K562 (cell line): Measurements from ENCODE around the gene SMG6. TPM values are rescaled to one million over a fixed set of nuclear protein-coding genes. Genes with fewer than 3 reads are reported as not detected.

Source experiments
- ASH1L ChIP-seq: fragments of 450-650 bp; IDR thresholded peaks from 2 replicates; pipeline ENCODE4 v1.6.1; 2018; ENCODE audit warnings: borderline replicate concordance, mild to moderate bottlenecking, low read depth; ENCODE audit not compliant: partially characterized antibody
- BRD4 ChIP-seq: fragments of 200-600 bp; sonication (generic); IDR thresholded peaks from 2 replicates; pipeline ENCODE4 v1.6.1; 2017; ENCODE audit warnings: inconsistent platforms
- HDAC2 ChIP-seq: fragments of 450-650 bp; IDR thresholded peaks from 2 replicates; pipeline ENCODE4 v1.6.1; 2016; ENCODE audit warnings: mild to moderate bottlenecking
- KAT8 ChIP-seq: fragments of 450-650 bp; IDR thresholded peaks from 2 replicates; pipeline ENCODE4 v1.6.1; 2016; ENCODE audit warnings: low read depth, mild to moderate bottlenecking
- PYGO2 ChIP-seq: fragments of 450-650 bp; IDR thresholded peaks from 2 replicates; pipeline ENCODE4 v1.6.1; 2016; ENCODE audit warnings: mild to moderate bottlenecking, missing genetic modification characterization, moderate library complexity, missing compliant biosample characterization
- REST ChIP-seq, 2 experiments: fragments of 450-650 bp; formaldehyde crosslinking in 1 of 2; IDR thresholded peaks; 2 replicates each; pipeline versions ENCODE4 v1.4.0 to v1.6.1; 2014 to 2020; ENCODE audit warnings: mild to moderate bottlenecking in 2 of 2, borderline replicate concordance in 1 of 2, low read depth in 1 of 2
- SAFB2 ChIP-seq: fragments of 200-400 bp; formaldehyde crosslinking; IDR thresholded peaks from 2 replicates; pipeline ENCODE4 v1.6.1; 2018; ENCODE audit warnings: borderline replicate concordance, low read length, low read depth, moderate library complexity; ENCODE audit not compliant: severe bottlenecking
- TFAP4 ChIP-seq: sonication (generic); formaldehyde crosslinking; IDR thresholded peaks from 2 replicates; pipeline ENCODE4 v1.8.0; 2022; ENCODE audit warnings: missing genetic modification reagents, mild to moderate bottlenecking, moderate library complexity, borderline replicate concordance
- TOE1 ChIP-seq, 2 experiments: fragments of 450-650 bp in 1 of 2; sonication (generic) in 1 of 2; formaldehyde crosslinking in 1 of 2; IDR thresholded peaks; 2 replicates each; pipeline versions ENCODE4 v1.7.1 to v1.8.0; 2016 to 2022; ENCODE audit warnings: borderline replicate concordance in 2 of 2, mild to moderate bottlenecking in 2 of 2, antibody characterized with exemption in 1 of 2, inconsistent platforms in 1 of 2, low read depth in 1 of 2, missing genetic modification reagents in 1 of 2, moderate library complexity in 1 of 2
- ZBTB8A ChIP-seq: fragments of 450-650 bp; IDR thresholded peaks from 2 replicates; pipeline ENCODE4 v1.6.1; 2018; ENCODE audit warnings: mild to moderate bottlenecking, moderate library complexity; ENCODE audit not compliant: partially characterized antibody
- ZNF518B ChIP-seq: fragments of 250-450 bp; sonication (Bioruptor Pico); IDR thresholded peaks from 2 replicates; pipeline ENCODE4 v1.5.0; 2021; ENCODE audit warnings: mild to moderate bottlenecking, moderate library complexity
- ZNF584 ChIP-seq: fragments of 200-800 bp; sonication (Bioruptor generic); IDR thresholded peaks from 2 replicates; pipeline ENCODE4 v1.6.1; 2016; ENCODE audit warnings: low read depth, mild to moderate bottlenecking, missing genetic modification characterization, missing compliant biosample characterization
- ZNF668 ChIP-seq: fragments of 250-450 bp; sonication (Bioruptor Pico); IDR thresholded peaks from 2 replicates; pipeline ENCODE4 v1.8.0; 2022; ENCODE audit warnings: mild to moderate bottlenecking, inconsistent platforms
- polyA plus RNA-seq, 8 experiments: library from polyadenylated mRNA; depleted of rRNA in 4 of 8; stranded (reverse) in 5 of 8; unstranded in 3 of 8; fragments of >200 nt; fragmentation: Nextera tagmentation in 2 of 8; fragmentation: Illumina TruSeq in 1 of 8; extraction: Ambion mirVana in 2 of 8; extraction: Trizol in 1 of 8; gene quantifications; 2 replicates each; pipeline versions ENCODE4 v1.2.1 to v1.2.3, GENCODE V29; 2011 to 2014; ENCODE audit warnings: inconsistent platforms in 1 of 8, missing spikeins in 1 of 8
- total RNA-seq, 7 experiments: library from RNA; depleted of rRNA in 6 of 7; stranded (reverse); fragments of >200 nt in 6 of 7; fragmentation: Illumina TruSeq in 2 of 7; extraction: Trizol in 2 of 7; gene quantifications; 2 replicates each; pipeline versions ENCODE4 v1.2.1 to v1.2.3, GENCODE V29; 2011 to 2021; ENCODE audit warnings: low replicate concordance in 1 of 7

The SMG6 gene
- total and polyA plus RNA-seq, 9 of the 15 experiments (the other 6 are each of a cell fraction or from before 2014, with no cell fraction given) = 0.44 to 13.9 (median 6.0) TPM

- TF ChIP-seq TOE1 (IDR thresholded peaks at IDR 0.05; ENCODE audit: borderline replicate concordance) = peak; percentile 89
- TF ChIP-seq TOE1 (CRISPR knock-in tag; IDR thresholded peaks at IDR 0.05; ENCODE audit: borderline replicate concordance, low read depth) = no peak
- TF ChIP-seq REST (IDR thresholded peaks at IDR 0.05; ENCODE audit: borderline replicate concordance) = peak; percentile 98
- TF ChIP-seq REST (CRISPR knock-in tag; IDR thresholded peaks at IDR 0.05; ENCODE audit: low read depth) = no peak
- no peak for TF ChIP-seq ASH1L
- TF ChIP-seq ZNF518B = no peak
- TF ChIP-seq SAFB2 = no peak
- TF ChIP-seq KAT8 = no peak
- TF ChIP-seq HDAC2 = peak; percentile 81
- TF ChIP-seq TFAP4 = peak; percentile 93
- no peak for TF ChIP-seq ZNF584 (CRISPR knock-in tag)
- no peak for TF ChIP-seq PYGO2 (tag)
- no peak for TF ChIP-seq ZNF668
- no peak for TF ChIP-seq ZBTB8A
- TF ChIP-seq BRD4 = no peak
Observed at GRCh38 chr17:2029911-2030778, 273.4 kb downstream of the SMG6 start, which contains the start of gene DPH1 (continued).
